ENCODE measurements around the gene BACE1-AS.

BACE1-AS gene

GRCh38 chr11:117300283-117300663, 9.1 kb downstream of the BACE1-AS start:
- DNase-seq (ENCODE audit: low spot score) = peak; percentile 51
- H3K4ac ChIP-seq (ENCODE audit: low read length) = no peak overlapping the region
- no peak overlapping the region for H4K8ac ChIP-seq (ENCODE audit: low read depth, low read length)
- no peak overlapping the region for H4K91ac ChIP-seq (ENCODE audit: low read depth, low read length, poor library complexity)
- peak overlapping the region; percentile 3 for H2BK120ac ChIP-seq (ENCODE audit: low read depth, low read length)
- peak overlapping the region; percentile 12 for H2AK5ac ChIP-seq (ENCODE audit: low read depth, low read length)
- no CpG with 5 or more reads among the region's 17 CpGs for WGBS, 2 donors (ENCODE audit: extremely low coverage in 2 of 2, insufficient read length in 2 of 2, insufficient replicate concordance in 1 of 2)
- peak overlapping the region; percentile 90 for H2AFZ ChIP-seq (ENCODE audit: low read length)
- H3K18ac ChIP-seq (ENCODE audit: low read length) = peak overlapping the region; percentile 93
- peak overlapping the region; percentile 49 for H2BK5ac ChIP-seq (ENCODE audit: low read length)
- H3K36me3 ChIP-seq (replicated peaks in 1 of 2; ENCODE audit: control insufficient read depth in 2 of 2, insufficient read depth in 2 of 2, low read length in 2 of 2) = peaks cover 3 to 9% of the 10 kb centered on the region in 2 donors
- H3K9me3 ChIP-seq (replicated peaks in 1 of 2; ENCODE audit: control insufficient read depth in 2 of 2, insufficient read depth in 1 of 2, low read depth in 1 of 2, low read length in 2 of 2) = no peaks in the 10 kb centered on the region
- H3K4me3 ChIP-seq (ENCODE audit: low read length in 2 of 2) = peak overlapping the region in 1 of 2 donors; percentile 40
- H3K79me1 ChIP-seq (ENCODE audit: low read depth, low read length) = no peaks in the 10 kb centered on the region
- H2BK15ac ChIP-seq (ENCODE audit: low read length) = peak overlapping the region; percentile 9
- H2BK12ac ChIP-seq (ENCODE audit: low read length) = no peak overlapping the region
- H3K27me3 ChIP-seq (ENCODE audit: control insufficient read depth in 3 of 3, insufficient read depth in 3 of 3, low read depth in 1 of 3, low read length in 3 of 3) = no peaks in the 10 kb centered on the region
- no peak overlapping the region for H3K14ac ChIP-seq (ENCODE audit: low read length)
- H3K23ac ChIP-seq (ENCODE audit: low read depth, low read length, poor library complexity) = no peak overlapping the region
- peaks cover 16 to 20% of the 10 kb centered on the region in 2 donors for H3K4me1 ChIP-seq (ENCODE audit: control insufficient read depth in 2 of 2, insufficient read depth in 1 of 2, low read depth in 1 of 2, low read length in 2 of 2)
- no peak overlapping the region for H3K4me2 ChIP-seq (ENCODE audit: insufficient read depth, low read length, poor library complexity, severe bottlenecking)
- no peak overlapping the region for H3K9ac ChIP-seq (ENCODE audit: low read depth, low read length, poor library complexity)
- H3K27ac ChIP-seq (replicated peaks; ENCODE audit: low read length) = peak overlapping the region; percentile 71

- Histone ChIP-seq H3K4me3 (ENCODE audit: low read length in 2 of 2) (no peak overlapping the region), H2BK120ac (ENCODE audit: low read depth, low read length) (peak overlapping the region; percentile 3), H3K23ac (ENCODE audit: low read depth, low read length, poor library complexity) (no peak overlapping the region), H3K9ac (ENCODE audit: low read depth, low read length, poor library complexity) (no peak overlapping the region), H3K18ac (ENCODE audit: low read length) (peak overlapping the region; percentile 93), H3K9me3 (replicated peaks in 1 of 2; ENCODE audit: control insufficient read depth in 2 of 2, insufficient read depth in 1 of 2, low read depth in 1 of 2, low read length in 2 of 2) (no peaks in the 10 kb centered on the region), H2BK5ac (ENCODE audit: low read length) (peak overlapping the region; percentile 49), H3K4me2 (ENCODE audit: insufficient read depth, low read length, poor library complexity, severe bottlenecking) (no peak overlapping the region), H3K36me3 (replicated peaks in 1 of 2; ENCODE audit: control insufficient read depth in 2 of 2, insufficient read depth in 2 of 2, low read length in 2 of 2) (peaks cover 3 to 4% of the 10 kb centered on the region in 2 donors), H2BK15ac (ENCODE audit: low read length) (no peak overlapping the region), H2BK12ac (ENCODE audit: low read length) (no peak overlapping the region), H3K27ac (replicated peaks; ENCODE audit: low read length) (peak overlapping the region; percentile 71), H2AFZ (ENCODE audit: low read length) (peak overlapping the region; percentile 90), H4K8ac (ENCODE audit: low read depth, low read length) (no peak overlapping the region), H3K27me3 (ENCODE audit: control insufficient read depth in 3 of 3, insufficient read depth in 3 of 3, low read depth in 1 of 3, low read length in 3 of 3) (no peaks in the 10 kb centered on the region), H4K91ac (ENCODE audit: low read depth, low read length, poor library complexity) (no peak overlapping the region), H3K4me1 (ENCODE audit: control insufficient read depth in 2 of 2, insufficient read depth in 1 of 2, low read depth in 1 of 2, low read length in 2 of 2) (peaks cover 16 to 20% of the 10 kb centered on the region in 2 donors), H2AK5ac (ENCODE audit: low read depth, low read length) (peak overlapping the region; percentile 12), H3K4ac (ENCODE audit: low read length) (no peak overlapping the region), H3K79me1 (ENCODE audit: low read depth, low read length) (no peaks in the 10 kb centered on the region), H3K14ac (ENCODE audit: low read length) (no peak overlapping the region)
- WGBS, 2 donors (ENCODE audit: extremely low coverage in 2 of 2, insufficient read length in 2 of 2, insufficient replicate concordance in 1 of 2) = 100% methylated on average over 3 of the region's 5 CpGs; no CpG with 5 or more reads in 1 of the 2 donors
- DNase-seq (ENCODE audit: low spot score) = no peak
Observed at GRCh38 chr11:117300773-117301172, 9.6 kb downstream of the BACE1-AS start.

- H3K36me3 ChIP-seq (replicated peaks in 1 of 2; ENCODE audit: control insufficient read depth in 2 of 2, insufficient read depth in 2 of 2, low read length in 2 of 2) = peaks cover 3% of the 10 kb centered on the region in 2 donors
- no peak overlapping the region for H2AK5ac ChIP-seq (ENCODE audit: low read depth, low read length)
- no peak overlapping the region for H3K14ac ChIP-seq (ENCODE audit: low read length)
- no peaks in the 10 kb centered on the region for H3K27me3 ChIP-seq (ENCODE audit: control insufficient read depth in 3 of 3, insufficient read depth in 3 of 3, low read depth in 1 of 3, low read length in 3 of 3)
- H3K4ac ChIP-seq (ENCODE audit: low read length) = no peak overlapping the region
- H2BK15ac ChIP-seq (ENCODE audit: low read length) = no peak overlapping the region
- WGBS, 2 donors (ENCODE audit: extremely low coverage in 2 of 2, insufficient read length in 2 of 2, insufficient replicate concordance in 1 of 2) = no CpG with 5 or more reads among the region's 7 CpGs
- H2BK120ac ChIP-seq (ENCODE audit: low read depth, low read length) = no peak overlapping the region
- no peak overlapping the region for H2BK5ac ChIP-seq (ENCODE audit: low read length)
- H3K4me3 ChIP-seq (ENCODE audit: low read length in 2 of 2) = no peak overlapping the region
- no peak overlapping the region for H2BK12ac ChIP-seq (ENCODE audit: low read length)
- no peak overlapping the region for H4K91ac ChIP-seq (ENCODE audit: low read depth, low read length, poor library complexity)
- H3K9ac ChIP-seq (ENCODE audit: low read depth, low read length, poor library complexity) = no peak overlapping the region
- no peak overlapping the region for H3K23ac ChIP-seq (ENCODE audit: low read depth, low read length, poor library complexity)
- H3K9me3 ChIP-seq (replicated peaks in 1 of 2; ENCODE audit: control insufficient read depth in 2 of 2, insufficient read depth in 1 of 2, low read depth in 1 of 2, low read length in 2 of 2) = no peaks in the 10 kb centered on the region
- peaks cover 16 to 20% of the 10 kb centered on the region in 2 donors for H3K4me1 ChIP-seq (ENCODE audit: control insufficient read depth in 2 of 2, insufficient read depth in 1 of 2, low read depth in 1 of 2, low read length in 2 of 2)
- no peak for DNase-seq (ENCODE audit: low spot score)
- H4K8ac ChIP-seq (ENCODE audit: low read depth, low read length) = no peak overlapping the region
- no peak overlapping the region for H3K18ac ChIP-seq (ENCODE audit: low read length)
- H3K79me1 ChIP-seq (ENCODE audit: low read depth, low read length) = no peaks in the 10 kb centered on the region
- H3K4me2 ChIP-seq (ENCODE audit: insufficient read depth, low read length, poor library complexity, severe bottlenecking) = no peak overlapping the region
- no peak overlapping the region for H2AFZ ChIP-seq (ENCODE audit: low read length)
- no peak overlapping the region for H3K27ac ChIP-seq (replicated peaks; ENCODE audit: low read length)
Observed at GRCh38 chr11:117302228-117302627, 11.1 kb downstream of the BACE1-AS start.

GRCh38 chr11:117303101-117303500, 12.0 kb downstream of the BACE1-AS start:
- Histone ChIP-seq H3K27me3 (ENCODE audit: control insufficient read depth in 3 of 3, insufficient read depth in 3 of 3, low read depth in 1 of 3, low read length in 3 of 3) (no peaks in the 10 kb centered on the region), H3K9me3 (replicated peaks in 1 of 2; ENCODE audit: control insufficient read depth in 2 of 2, insufficient read depth in 1 of 2, low read depth in 1 of 2, low read length in 2 of 2) (no peaks in the 10 kb centered on the region), H4K91ac (ENCODE audit: low read depth, low read length, poor library complexity) (no peak overlapping the region), H3K9ac (ENCODE audit: low read depth, low read length, poor library complexity) (no peak overlapping the region), H3K36me3 (replicated peaks in 1 of 2; ENCODE audit: control insufficient read depth in 2 of 2, insufficient read depth in 2 of 2, low read length in 2 of 2) (peaks cover 3% of the 10 kb centered on the region in 2 donors), H3K79me1 (ENCODE audit: low read depth, low read length) (no peaks in the 10 kb centered on the region), H2AK5ac (ENCODE audit: low read depth, low read length) (no peak overlapping the region), H2AFZ (ENCODE audit: low read length) (no peak overlapping the region), H3K18ac (ENCODE audit: low read length) (no peak overlapping the region), H3K4ac (ENCODE audit: low read length) (no peak overlapping the region), H2BK5ac (ENCODE audit: low read length) (no peak overlapping the region), H3K27ac (replicated peaks; ENCODE audit: low read length) (no peak overlapping the region), H3K4me1 (ENCODE audit: control insufficient read depth in 2 of 2, insufficient read depth in 1 of 2, low read depth in 1 of 2, low read length in 2 of 2) (peaks cover 16 to 20% of the 10 kb centered on the region in 2 donors), H3K4me3 (ENCODE audit: low read length in 2 of 2) (no peak overlapping the region), H3K14ac (ENCODE audit: low read length) (no peak overlapping the region), H3K23ac (ENCODE audit: low read depth, low read length, poor library complexity) (no peak overlapping the region), H2BK12ac (ENCODE audit: low read length) (no peak overlapping the region), H2BK120ac (ENCODE audit: low read depth, low read length) (no peak overlapping the region), H2BK15ac (ENCODE audit: low read length) (no peak overlapping the region), H4K8ac (ENCODE audit: low read depth, low read length) (no peak overlapping the region), H3K4me2 (ENCODE audit: insufficient read depth, low read length, poor library complexity, severe bottlenecking) (no peak overlapping the region)
- no peak for DNase-seq (ENCODE audit: low spot score)
- no CpG with 5 or more reads among the region's 4 CpGs for WGBS, 2 donors (ENCODE audit: extremely low coverage in 2 of 2, insufficient read length in 2 of 2, insufficient replicate concordance in 1 of 2)

Measured in neuronal stem cell (in vitro differentiated cells).